Mesothelial cell of epicardium (in vitro differentiated cells): ENCODE results near the gene CHST13. TPM values are rescaled to one million over a fixed set of nuclear protein-coding genes. Genes with fewer than 3 reads are reported as not detected.

ENCODE experiments used
- DNase-seq, 2 experiments: peaks; one replicate each; pipeline ENCODE4 v3.0.0; 2021; ENCODE audit warnings: low spot score in 2 of 2; ENCODE audit not compliant: unreplicated experiment in 2 of 2
- H3K27ac Mint-ChIP-seq: 2 replicates; pipeline ENCODE4 v1.8.0; 2021; ENCODE audit warnings: mixed read lengths
- H3K27me3 Mint-ChIP-seq: 2 replicates; pipeline ENCODE4 v1.8.0; 2021; ENCODE audit warnings: low read depth, mixed read lengths
- H3K36me3 Mint-ChIP-seq: 2 replicates; pipeline ENCODE4 v1.8.0; 2021; ENCODE audit warnings: mixed read lengths
- H3K4me1 Mint-ChIP-seq: 2 replicates; pipeline ENCODE4 v1.8.0; 2021; ENCODE audit warnings: mixed read lengths
- H3K4me3 Mint-ChIP-seq: 2 replicates; pipeline ENCODE4 v1.8.0; 2021; ENCODE audit warnings: mild to moderate bottlenecking, moderate library complexity, mixed read lengths
- H3K9me3 Mint-ChIP-seq: 2 replicates; pipeline ENCODE4 v1.8.0; 2021; ENCODE audit warnings: mixed read lengths
- total RNA-seq: library from RNA; stranded (reverse); gene quantifications from 3 replicates; pipeline ENCODE4 v1.2.1, GENCODE V29; 2021
- TF ChIP-seq, protein P1 (sequence below): fragments of 200-600 bp; sonication (generic); IDR thresholded peaks from one replicate; pipeline ENCODE4 v1.5.0; 2021; ENCODE audit warnings: antibody characterized with exemption; ENCODE audit not compliant: unreplicated experiment

The CHST13 gene
- total RNA-seq, 1 donor from 2014 or later = not detected

GRCh38 chr3:126490619-126491018, 33.3 kb upstream of the CHST13 start:
- Mint-ChIP-seq H3K4me3 (no peak overlapping the region), H3K27ac (no peak overlapping the region), H3K4me1 (peaks cover 9% of the 10 kb centered on the region), H3K36me3 (no peaks in the 10 kb centered on the region), H3K27me3 (peaks cover 1% of the 10 kb centered on the region), H3K9me3 (no peaks in the 10 kb centered on the region)
- TF ChIP-seq, protein P1, sequence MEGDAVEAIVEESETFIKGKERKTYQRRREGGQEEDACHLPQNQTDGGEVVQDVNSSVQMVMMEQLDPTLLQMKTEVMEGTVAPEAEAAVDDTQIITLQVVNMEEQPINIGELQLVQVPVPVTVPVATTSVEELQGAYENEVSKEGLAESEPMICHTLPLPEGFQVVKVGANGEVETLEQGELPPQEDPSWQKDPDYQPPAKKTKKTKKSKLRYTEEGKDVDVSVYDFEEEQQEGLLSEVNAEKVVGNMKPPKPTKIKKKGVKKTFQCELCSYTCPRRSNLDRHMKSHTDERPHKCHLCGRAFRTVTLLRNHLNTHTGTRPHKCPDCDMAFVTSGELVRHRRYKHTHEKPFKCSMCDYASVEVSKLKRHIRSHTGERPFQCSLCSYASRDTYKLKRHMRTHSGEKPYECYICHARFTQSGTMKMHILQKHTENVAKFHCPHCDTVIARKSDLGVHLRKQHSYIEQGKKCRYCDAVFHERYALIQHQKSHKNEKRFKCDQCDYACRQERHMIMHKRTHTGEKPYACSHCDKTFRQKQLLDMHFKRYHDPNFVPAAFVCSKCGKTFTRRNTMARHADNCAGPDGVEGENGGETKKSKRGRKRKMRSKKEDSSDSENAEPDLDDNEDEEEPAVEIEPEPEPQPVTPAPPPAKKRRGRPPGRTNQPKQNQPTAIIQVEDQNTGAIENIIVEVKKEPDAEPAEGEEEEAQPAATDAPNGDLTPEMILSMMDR = no peak
- DNase-seq = no peak

- Mint-ChIP-seq H3K4me3 (no peak overlapping the region), H3K9me3 (no peaks in the 10 kb centered on the region), H3K27me3 (peaks cover 1% of the 10 kb centered on the region), H3K4me1 (peaks cover 7% of the 10 kb centered on the region), H3K27ac (no peak overlapping the region), H3K36me3 (no peaks in the 10 kb centered on the region)
- TF ChIP-seq, protein P1 = no peak
- no peak for DNase-seq
These were observed 32.5 kb upstream of the CHST13 start for GRCh38 chr3:126491221-126492013.

- no peaks in the 10 kb centered on the region for H3K36me3 Mint-ChIP-seq
- no peaks in the 10 kb centered on the region for H3K9me3 Mint-ChIP-seq
- no peak overlapping the region for H3K27ac Mint-ChIP-seq
- TF ChIP-seq, protein P1 = no peak
- no peak for DNase-seq
- H3K27me3 Mint-ChIP-seq = peaks cover 1% of the 10 kb centered on the region
- H3K4me3 Mint-ChIP-seq = no peak overlapping the region
- H3K4me1 Mint-ChIP-seq = no peaks in the 10 kb centered on the region
These were observed 30.9 kb upstream of the CHST13 start for GRCh38 chr3:126493051-126493450.

- no peak for DNase-seq
- Mint-ChIP-seq H3K27ac (no peak overlapping the region), H3K36me3 (no peaks in the 10 kb centered on the region), H3K27me3 (peaks cover 1% of the 10 kb centered on the region), H3K4me3 (no peak overlapping the region), H3K9me3 (no peaks in the 10 kb centered on the region), H3K4me1 (no peaks in the 10 kb centered on the region)
- TF ChIP-seq, protein P1 = no peak
These were observed 30.2 kb upstream of the CHST13 start for GRCh38 chr3:126493739-126494138.

DNA sequence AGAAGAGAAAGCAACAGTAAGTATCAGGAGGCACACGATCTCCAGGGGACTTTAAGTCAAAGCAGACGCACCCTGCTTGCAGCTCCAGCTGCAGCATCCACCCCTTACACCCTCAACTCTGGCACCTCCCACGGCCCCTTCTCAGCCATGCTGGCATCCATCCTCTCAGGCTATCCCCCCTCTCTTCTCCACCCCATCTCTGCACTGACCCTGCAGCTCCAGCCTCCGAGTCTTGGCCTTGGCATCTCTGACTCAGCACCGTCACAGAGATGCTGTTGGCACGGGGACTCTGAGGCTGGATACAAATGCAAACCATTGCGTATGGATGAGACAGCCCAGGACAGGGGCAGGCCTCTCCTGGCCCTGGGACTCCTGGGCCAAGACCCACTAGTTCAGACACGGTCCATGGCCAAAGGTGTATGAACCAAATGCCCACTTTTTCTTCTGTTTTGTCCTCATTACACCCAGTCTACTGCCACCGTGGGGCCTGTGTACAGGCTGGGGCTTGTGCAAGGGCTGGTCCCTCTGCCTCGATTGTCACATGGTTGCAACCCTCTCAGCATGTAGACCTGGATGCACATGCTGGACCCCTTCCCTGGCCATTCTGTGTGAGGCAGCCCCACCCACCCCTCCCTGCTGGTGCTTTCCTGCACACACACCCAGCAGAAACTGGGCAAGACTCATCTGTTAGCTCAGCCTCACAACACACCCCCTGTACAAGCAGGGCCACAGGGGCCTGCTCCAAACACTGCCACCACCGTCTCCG, 29.6 kb upstream of the CHST13 start:
- peaks cover under 1% of the 10 kb centered on the region for H3K27me3 Mint-ChIP-seq
- H3K4me1 Mint-ChIP-seq = no peaks in the 10 kb centered on the region
- no peak for DNase-seq
- H3K4me3 Mint-ChIP-seq = no peak overlapping the region
- no peaks in the 10 kb centered on the region for H3K9me3 Mint-ChIP-seq
- no peak overlapping the region for H3K27ac Mint-ChIP-seq
- TF ChIP-seq, protein P1 = no peak
- no peaks in the 10 kb centered on the region for H3K36me3 Mint-ChIP-seq
